ENCODE data around the gene ARHGAP18. TPM values are rescaled to one million over a fixed set of nuclear protein-coding genes. Genes with fewer than 3 reads are reported as not detected.

The ARHGAP18 gene
- polyA plus RNA-seq, 1 of the 3 experiments (the other 2 are of a cell fraction): 25.0 TPM

DNA sequence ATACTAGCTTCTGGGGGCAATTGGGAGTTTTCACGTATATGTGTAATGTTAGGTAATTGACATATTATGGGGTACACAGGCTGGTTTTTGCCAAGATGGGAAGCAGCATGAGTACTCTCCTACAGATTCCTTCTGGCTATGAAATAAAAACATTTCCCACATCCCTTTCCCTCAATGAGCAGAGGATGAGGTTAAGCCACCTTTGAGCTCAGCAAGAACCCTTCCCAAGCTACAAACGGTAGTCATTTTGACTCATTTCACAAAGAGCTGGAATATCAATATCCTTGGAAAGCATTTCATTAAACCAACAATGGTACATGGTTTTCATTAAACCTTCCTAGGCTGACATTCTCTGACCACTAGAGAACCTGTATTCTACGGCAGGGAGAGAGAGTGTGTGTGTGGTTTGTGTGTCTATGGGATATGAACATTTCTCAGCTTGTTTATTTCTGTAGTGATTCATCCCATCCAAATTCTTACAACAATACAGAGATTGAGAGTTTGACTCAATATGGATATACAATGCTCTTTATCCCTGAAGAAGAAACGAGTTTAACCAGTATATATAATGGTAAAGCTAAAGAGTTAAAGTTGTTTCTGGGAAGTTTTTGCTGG is 119.5 kb downstream of the ARHGAP18 start (continued):
- no peak for TF ChIP-seq EZH2phosphoT487 (IDR thresholded peaks at IDR 0.05; ENCODE audit: borderline replicate concordance, low read depth)
- TF ChIP-seq, protein P1, sequence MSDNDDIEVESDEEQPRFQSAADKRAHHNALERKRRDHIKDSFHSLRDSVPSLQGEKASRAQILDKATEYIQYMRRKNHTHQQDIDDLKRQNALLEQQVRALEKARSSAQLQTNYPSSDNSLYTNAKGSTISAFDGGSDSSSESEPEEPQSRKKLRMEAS (IDR thresholded peaks at IDR 0.05; ENCODE audit: low read depth): no peak
- TF ChIP-seq, protein P2, sequence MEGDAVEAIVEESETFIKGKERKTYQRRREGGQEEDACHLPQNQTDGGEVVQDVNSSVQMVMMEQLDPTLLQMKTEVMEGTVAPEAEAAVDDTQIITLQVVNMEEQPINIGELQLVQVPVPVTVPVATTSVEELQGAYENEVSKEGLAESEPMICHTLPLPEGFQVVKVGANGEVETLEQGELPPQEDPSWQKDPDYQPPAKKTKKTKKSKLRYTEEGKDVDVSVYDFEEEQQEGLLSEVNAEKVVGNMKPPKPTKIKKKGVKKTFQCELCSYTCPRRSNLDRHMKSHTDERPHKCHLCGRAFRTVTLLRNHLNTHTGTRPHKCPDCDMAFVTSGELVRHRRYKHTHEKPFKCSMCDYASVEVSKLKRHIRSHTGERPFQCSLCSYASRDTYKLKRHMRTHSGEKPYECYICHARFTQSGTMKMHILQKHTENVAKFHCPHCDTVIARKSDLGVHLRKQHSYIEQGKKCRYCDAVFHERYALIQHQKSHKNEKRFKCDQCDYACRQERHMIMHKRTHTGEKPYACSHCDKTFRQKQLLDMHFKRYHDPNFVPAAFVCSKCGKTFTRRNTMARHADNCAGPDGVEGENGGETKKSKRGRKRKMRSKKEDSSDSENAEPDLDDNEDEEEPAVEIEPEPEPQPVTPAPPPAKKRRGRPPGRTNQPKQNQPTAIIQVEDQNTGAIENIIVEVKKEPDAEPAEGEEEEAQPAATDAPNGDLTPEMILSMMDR (IDR thresholded peaks at IDR 0.05): no peak
- peak; percentile 50; the same call in 1 of the 2 replicates for TF ChIP-seq FOSL2 (IDR thresholded peaks at IDR 0.05; ENCODE audit: borderline replicate concordance, low read depth)
- TF ChIP-seq GABPA (IDR thresholded peaks at IDR 0.05; ENCODE audit: low read depth): no peak
- TF ChIP-seq RAD21 (IDR thresholded peaks at IDR 0.05; ENCODE audit: low read length): no peak
- TF ChIP-seq JUND (IDR thresholded peaks at IDR 0.05): peak; percentile 43

DNA sequence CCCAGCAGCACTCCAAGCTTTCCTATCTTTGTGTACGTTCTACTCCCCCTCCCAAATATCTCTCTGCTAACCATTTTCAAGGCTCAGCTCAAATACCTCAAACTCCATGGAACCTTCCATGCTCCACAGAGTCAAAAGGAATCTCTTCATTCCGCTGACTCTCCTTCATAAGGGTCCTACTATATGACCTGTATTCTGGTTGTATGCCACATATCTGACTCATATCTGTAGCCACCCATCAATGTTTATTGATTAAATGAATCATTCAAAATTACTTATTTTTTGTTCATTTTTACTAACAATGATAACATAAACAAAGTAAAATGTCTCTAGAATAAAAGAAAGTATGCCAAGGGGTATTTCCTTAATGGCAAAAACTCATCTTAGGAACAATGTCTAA is 123.2 kb downstream of the ARHGAP18 start:
- TF ChIP-seq, protein P1 (IDR thresholded peaks at IDR 0.05; ENCODE audit: low read depth): no peak
- no peak for TF ChIP-seq USF1 (IDR thresholded peaks at IDR 0.05; ENCODE audit: borderline replicate concordance, low read depth)
- Histone ChIP-seq H2AFZ (ENCODE audit: low read depth) (no peak overlapping the region), H3K36me3 (replicated peaks in 1 of 2; ENCODE audit: control insufficient read depth in 1 of 2, insufficient read depth in 2 of 2, low read length in 1 of 2) (peaks cover 23 to 73% of the 10 kb centered on the region in 2 experiments), H3K4me3 (ENCODE audit: low read depth in 2 of 2, low read length in 1 of 2) (no peak overlapping the region), H3K9me3 (no peaks in the 10 kb centered on the region), H3K27ac (ENCODE audit: low read depth in 2 of 2, low read length in 1 of 2) (no peak overlapping the region), H3K79me2 (ENCODE audit: insufficient read depth) (no peaks in the 10 kb centered on the region), H3K9me2 (no peaks in the 10 kb centered on the region), H4K20me1 (ENCODE audit: insufficient read depth) (no peaks in the 10 kb centered on the region), H3K4me1 (ENCODE audit: control insufficient read depth in 1 of 2, insufficient read depth in 2 of 2, low read depth in 1 of 2, low read length in 1 of 2) (no peaks in the 10 kb centered on the region), H3F3A (replicated peaks; ENCODE audit: insufficient read depth) (peaks cover 38% of the 10 kb centered on the region), H3K9ac (no peak overlapping the region), H3K4me2 (no peak overlapping the region), H3K27me3 (ENCODE audit: insufficient read depth) (no peaks in the 10 kb centered on the region)
- WGBS (ENCODE audit: low lambda C conversion rate): 91% methylated on average over 2 of the region's 2 CpGs
- POLR2A ChIA-PET: no interaction called here
- DNase-seq: no peak
- CTCF ChIA-PET: interaction anchor here (1.0 to 2.1 kb wide), 2 partner anchors 11 to 12 kb away, joined by 3 to 6 read pairs; no protein-coding TSS in a partner anchor

DNA sequence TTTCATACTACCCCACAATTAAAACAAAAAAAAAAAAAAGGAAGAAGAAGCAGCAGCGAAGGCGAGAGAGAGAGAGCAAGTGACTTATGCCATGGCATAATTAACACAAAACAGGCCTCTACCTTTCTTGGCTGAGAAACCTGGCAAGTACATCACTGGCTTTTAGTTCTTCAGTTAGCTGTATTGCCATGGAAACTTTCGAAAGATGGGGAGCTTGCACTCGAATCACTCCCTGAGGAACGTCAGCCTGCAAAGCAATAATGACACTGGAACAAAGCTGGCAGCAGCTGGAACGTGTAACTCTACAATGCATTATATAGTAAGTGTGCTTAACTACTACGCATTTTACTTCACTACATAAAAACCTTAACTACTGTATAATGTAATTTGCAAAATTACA is 126.1 kb downstream of the ARHGAP18 start:
- no peak for DNase-seq
- Histone ChIP-seq H3K4me3 (ENCODE audit: low read depth in 2 of 2, low read length in 1 of 2) (no peak overlapping the region), H3F3A (replicated peaks; ENCODE audit: insufficient read depth) (peaks cover 44% of the 10 kb centered on the region), H3K79me2 (ENCODE audit: insufficient read depth) (no peaks in the 10 kb centered on the region), H3K4me2 (no peak overlapping the region), H3K9ac (no peak overlapping the region), H3K4me1 (ENCODE audit: control insufficient read depth in 1 of 2, insufficient read depth in 2 of 2, low read depth in 1 of 2, low read length in 1 of 2) (no peaks in the 10 kb centered on the region), H3K27ac (ENCODE audit: low read depth in 2 of 2, low read length in 1 of 2) (no peak overlapping the region), H3K27me3 (ENCODE audit: insufficient read depth) (no peaks in the 10 kb centered on the region), H3K9me3 (no peaks in the 10 kb centered on the region), H2AFZ (ENCODE audit: low read depth) (no peak overlapping the region), H3K9me2 (no peaks in the 10 kb centered on the region), H3K36me3 (replicated peaks in 1 of 2; ENCODE audit: control insufficient read depth in 1 of 2, insufficient read depth in 2 of 2, low read length in 1 of 2) (peaks cover 31 to 76% of the 10 kb centered on the region in 2 experiments), H4K20me1 (ENCODE audit: insufficient read depth) (no peaks in the 10 kb centered on the region)
- 80% methylated on average over 7 of the region's 7 CpGs for WGBS (ENCODE audit: low lambda C conversion rate)
- POLR2A ChIA-PET: no interaction called here
- CTCF ChIA-PET: no interaction called here
- TF ChIP-seq TEAD4 (IDR thresholded peaks at IDR 0.05; ENCODE audit: borderline replicate concordance, insufficient read depth) (no peak), IRF3 (IDR thresholded peaks at IDR 0.05; ENCODE audit: low read depth, low read length) (no peak), JUND (IDR thresholded peaks at IDR 0.05) (no peak), RCOR1 (IDR thresholded peaks at IDR 0.05; ENCODE audit: low read length) (no peak), FOXM1 (IDR thresholded peaks at IDR 0.05; ENCODE audit: low read depth) (no peak), REST (IDR thresholded peaks at IDR 0.05; ENCODE audit: low read depth, low read length) (no peak), POLR2AphosphoS5 (IDR thresholded peaks at IDR 0.05; ENCODE audit: low read depth, low read length) (no peak), EZH2phosphoT487 (IDR thresholded peaks at IDR 0.05; ENCODE audit: borderline replicate concordance, low read depth) (no peak), MXI1 (IDR thresholded peaks at IDR 0.05; ENCODE audit: low read depth, low read length) (no peak), ELF1 (IDR thresholded peaks at IDR 0.05) (no peak), RAD21 (IDR thresholded peaks at IDR 0.05; ENCODE audit: low read length) (no peak), EP300 (IDR thresholded peaks at IDR 0.05; ENCODE audit: borderline replicate concordance in 1 of 2, low read depth in 1 of 2, low read length in 1 of 2) (no peak)

Data from SK-N-SH (cell line).